HG03378 (cell line): ENCODE results near the gene HARBI1.

Experiments
- ATAC-seq: cut with Tn5 transposase; IDR thresholded peaks from one replicate; pipeline ENCODE4 v1.9.1; 2021; ENCODE audit warnings: mild to moderate bottlenecking, moderate library complexity; ENCODE audit not compliant: unreplicated experiment

HARBI1 gene, protein sequence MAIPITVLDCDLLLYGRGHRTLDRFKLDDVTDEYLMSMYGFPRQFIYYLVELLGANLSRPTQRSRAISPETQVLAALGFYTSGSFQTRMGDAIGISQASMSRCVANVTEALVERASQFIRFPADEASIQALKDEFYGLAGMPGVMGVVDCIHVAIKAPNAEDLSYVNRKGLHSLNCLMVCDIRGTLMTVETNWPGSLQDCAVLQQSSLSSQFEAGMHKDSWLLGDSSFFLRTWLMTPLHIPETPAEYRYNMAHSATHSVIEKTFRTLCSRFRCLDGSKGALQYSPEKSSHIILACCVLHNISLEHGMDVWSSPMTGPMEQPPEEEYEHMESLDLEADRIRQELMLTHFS

DNA sequence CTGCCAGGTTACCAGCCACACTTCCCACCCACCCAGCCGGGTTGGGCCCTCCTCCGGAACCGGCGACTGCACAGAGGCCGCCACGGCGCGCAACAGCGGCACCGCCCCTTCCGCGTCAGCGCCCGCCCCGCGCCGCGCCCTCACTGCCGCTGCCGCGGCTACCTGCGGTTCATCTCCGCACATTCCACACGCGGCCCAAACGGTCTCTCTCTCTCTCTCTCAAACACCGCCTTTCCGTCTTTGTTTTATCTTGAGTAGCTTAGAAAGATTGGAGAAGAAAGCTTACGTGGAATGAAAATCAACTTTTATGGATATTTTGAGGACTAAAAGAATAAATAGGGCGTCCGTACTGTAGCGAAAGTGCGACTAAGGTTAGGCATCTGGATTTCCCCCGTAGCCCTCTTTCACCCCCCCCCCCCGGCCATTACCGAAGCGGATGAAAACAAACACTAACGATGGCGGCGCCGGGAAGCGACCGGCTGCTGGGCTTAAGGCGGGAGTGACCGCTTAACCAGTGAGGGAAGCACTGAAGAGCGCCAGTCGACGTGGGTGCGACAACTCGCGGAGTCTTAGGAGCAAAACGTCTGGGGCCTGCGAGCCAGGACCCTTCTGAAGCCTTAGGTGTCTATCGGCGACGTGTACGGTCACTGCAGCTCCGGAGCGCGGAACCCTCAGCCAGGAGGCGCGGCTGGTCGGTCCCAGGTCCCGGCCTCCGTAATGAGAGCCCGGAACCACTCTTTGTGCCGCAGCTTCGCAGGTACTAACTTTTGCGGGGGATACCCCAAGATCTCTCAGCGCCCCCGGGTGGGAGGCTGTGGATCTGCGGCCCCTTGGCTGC is at the start of gene HARBI1, which contains the start of gene ATG13:
HARBI1 (minus strand) TSS at position 94 of the 838 bp plus-strand sequence. CDS start 990 bp downstream, outside the sequence.
ATG13 (plus strand) TSS at position 420 of the 838 bp plus-strand sequence. CDS start 26,739 bp downstream, outside the sequence.
- peak; percentile 67 for ATAC-seq

DNA sequence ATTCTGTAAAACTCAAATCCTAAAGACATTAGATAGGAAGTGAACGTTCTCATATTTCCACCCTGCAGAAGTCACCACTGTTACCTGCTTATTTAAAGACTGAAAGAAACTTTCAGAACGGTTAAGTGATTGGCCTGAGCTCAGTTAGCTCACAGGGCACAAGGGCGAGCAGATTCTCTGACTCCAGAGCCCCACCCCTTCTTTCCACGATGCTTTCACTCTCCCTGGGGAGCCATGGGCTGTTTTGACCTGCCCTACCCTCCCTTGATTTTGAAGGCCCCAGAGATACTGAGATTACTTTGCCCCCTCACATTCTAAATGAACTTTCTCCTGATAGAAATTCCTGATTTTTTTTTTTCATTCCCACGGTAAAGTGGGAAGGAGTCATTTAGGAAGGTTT is 49.5 kb upstream of the HARBI1 start:
- ATAC-seq: no peak

DNA sequence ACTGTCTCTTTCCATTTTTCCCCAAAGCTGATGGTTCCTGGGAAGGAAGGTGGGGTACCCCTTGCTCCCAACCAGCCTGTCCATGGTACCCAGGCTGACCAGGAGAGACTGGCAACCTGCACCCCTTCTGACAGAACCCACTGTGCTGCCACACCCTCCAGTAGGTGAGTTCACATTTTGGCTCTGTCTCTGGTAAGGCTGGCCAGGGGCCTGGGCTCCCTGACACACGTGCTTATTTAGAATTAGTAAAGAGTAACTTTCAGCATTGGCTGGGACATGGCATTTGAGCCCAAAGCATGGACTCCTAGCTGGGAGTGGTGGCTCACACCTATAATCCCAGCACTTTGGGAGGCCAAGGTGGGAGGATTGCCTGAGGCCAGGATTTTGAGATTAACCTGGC is 48.3 kb upstream of the HARBI1 start:
- ATAC-seq: no peak

DNA sequence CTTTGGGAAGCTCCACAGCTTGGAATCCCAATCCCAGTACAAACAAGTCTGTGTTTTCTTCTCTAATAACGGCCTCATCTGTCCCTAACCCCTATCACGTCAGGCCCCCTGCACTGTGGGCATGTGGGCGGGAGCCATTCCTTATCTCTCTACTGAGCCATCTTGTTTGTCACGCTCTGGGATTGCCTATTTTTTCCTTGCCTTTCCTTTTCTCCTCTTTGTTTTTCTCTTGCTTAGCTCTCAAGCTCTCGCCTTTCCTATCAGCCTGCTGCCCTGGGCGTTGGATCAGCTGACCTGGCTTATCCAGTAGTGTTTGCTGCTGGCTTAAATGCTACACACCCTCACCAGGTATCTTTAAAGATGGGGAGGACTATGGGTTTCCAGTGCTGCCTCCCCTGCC is 47.6 kb upstream of the HARBI1 start:
- no peak for ATAC-seq

DNA sequence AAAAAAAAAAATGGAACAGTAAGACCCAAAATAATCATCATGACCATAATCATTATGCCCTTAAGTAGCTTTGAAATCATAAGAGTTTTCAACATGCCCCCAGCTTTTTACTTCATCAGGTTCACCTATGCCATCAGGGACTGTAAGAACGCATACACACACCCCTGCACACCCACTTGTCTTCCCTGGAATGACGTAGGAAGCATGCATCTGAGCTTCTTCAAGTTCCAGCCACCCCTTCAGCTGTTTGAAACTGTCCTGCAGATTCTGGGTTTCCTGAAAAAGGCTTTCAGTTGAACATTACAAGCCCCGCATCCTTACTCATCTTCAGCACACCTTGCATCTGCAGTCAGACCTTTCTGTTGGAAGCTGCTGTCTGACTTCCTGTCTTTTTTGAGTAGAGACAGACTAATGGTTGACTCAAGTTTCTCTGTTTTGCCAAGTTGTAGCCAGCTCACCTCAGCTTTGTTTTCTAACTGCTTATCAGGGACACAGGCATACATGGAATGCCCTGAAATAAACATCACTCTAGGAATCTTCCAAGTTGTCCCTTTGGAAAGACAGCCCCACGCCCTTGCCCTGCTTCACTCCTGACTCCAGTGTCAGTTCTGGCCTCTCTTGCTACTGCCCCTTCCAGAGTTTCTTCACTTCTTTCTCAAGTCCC is 46.4 kb upstream of the HARBI1 start:
- ATAC-seq: no peak

DNA sequence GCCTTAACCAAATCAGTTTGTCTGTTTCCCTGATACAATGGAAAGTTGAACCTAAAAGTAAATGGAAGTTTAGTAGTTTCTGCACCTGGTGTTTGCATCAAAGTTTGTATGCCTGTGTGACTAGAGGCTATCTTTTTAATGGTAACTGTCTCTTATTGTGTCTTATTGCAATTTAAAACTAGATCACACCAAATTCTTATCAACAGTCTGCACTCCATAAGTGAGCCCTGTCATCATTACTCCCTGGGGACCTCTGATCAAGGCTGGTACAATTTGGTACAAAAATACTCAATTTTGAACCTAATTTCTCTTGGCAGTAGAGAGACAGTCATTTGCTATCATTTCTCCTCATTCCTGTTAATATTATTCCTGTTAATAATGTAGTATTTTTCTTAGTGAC is 45.3 kb upstream of the HARBI1 start:
- ATAC-seq: no peak

DNA sequence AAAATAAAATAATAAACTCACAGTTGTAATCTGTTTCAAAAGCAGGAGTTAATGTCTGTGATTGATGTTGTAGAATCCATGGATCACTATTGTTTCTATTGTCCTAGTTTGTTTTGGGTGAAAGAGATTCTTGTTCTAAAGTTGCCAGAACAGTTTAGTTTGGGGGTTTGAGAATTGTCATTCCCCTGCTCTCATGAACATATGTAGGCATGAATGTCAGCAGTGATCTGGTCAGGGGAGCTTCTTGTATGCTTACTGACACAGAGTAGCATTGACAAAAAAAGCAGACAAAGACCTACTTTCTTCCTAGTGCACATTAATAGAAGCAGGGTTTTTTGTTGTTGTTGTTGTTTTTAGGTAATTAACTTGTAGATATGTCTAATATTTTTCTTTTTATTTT is 44.8 kb upstream of the HARBI1 start:
- ATAC-seq: no peak

DNA sequence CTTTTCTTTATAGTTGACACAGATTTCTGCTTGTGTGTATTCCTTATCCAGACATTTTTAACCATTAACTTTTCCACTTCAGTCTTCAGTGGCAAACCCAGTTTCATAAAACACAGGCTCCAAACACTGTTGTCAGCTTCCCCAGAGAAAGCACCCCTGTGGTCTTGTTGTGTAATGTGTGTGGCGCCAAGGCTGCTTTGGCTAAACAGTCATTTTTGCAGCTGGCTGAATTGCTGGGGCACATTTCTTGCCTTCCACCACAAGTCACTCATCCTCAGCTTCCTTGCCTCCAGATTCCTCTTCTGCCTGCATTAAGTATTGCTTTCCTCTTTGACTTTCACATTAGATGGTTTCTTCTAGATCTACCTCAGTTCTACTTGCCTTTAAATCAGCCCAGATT is 42.9 kb upstream of the HARBI1 start:
- ATAC-seq: no peak

DNA sequence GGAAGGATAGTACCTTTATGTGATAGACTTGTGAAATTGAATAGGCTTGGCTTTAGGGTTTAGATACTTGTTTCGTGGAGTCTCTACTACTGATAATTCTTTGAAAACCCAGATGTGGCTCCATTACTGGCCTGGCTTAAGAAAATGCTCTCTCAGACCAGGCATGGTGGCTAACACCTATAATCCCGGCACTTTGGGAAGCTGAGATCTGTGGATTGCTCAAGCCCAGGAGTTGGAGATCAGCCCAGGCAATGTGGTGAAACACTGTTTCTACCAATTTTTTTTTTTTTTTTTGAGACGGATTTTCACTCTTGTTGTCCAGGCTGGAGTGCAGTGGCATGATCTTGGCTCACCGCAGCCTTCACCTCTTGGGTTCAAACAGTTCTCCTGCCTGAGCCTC is 41.2 kb upstream of the HARBI1 start:
- ATAC-seq: no peak

DNA sequence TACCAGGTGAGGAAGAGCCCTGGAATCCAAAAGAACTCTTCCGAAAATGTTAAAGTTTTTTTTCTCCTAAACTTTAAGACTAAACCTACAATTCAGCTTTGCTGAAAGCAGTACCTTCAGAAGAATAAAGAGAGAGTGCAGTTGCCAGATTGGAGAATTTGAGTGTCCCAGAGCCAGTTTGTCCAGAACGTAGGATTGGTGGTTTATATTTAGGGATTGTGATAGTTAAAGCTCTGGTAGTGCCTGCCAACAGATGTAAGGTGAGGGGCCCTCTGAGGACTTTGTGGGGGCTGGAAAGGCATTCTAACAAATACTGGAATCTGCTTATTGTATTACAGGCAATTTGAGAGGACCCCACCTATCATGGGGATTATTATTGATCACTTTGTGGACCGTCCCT is 40.2 kb upstream of the HARBI1 start:
- ATAC-seq: no peak

DNA sequence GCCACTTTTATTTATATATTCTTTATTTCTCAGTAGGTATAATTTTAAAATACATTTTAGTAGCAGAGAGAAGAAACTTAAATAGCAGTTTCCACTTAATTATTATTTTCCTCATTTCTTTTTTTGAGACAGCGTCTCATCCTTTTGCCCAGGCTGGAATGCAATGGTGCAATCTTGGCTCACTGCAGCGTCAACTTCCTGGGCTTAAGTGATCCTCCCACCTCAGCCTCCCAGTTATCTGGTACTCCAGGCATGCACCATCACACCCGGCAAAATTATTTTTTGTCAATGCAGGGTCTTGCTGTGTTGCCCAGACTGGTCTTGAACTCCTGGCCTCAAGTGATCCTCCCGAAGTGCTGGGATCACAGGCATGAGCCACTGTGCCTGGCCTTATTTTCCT is 38.6 kb upstream of the HARBI1 start:
- ATAC-seq: no peak

DNA sequence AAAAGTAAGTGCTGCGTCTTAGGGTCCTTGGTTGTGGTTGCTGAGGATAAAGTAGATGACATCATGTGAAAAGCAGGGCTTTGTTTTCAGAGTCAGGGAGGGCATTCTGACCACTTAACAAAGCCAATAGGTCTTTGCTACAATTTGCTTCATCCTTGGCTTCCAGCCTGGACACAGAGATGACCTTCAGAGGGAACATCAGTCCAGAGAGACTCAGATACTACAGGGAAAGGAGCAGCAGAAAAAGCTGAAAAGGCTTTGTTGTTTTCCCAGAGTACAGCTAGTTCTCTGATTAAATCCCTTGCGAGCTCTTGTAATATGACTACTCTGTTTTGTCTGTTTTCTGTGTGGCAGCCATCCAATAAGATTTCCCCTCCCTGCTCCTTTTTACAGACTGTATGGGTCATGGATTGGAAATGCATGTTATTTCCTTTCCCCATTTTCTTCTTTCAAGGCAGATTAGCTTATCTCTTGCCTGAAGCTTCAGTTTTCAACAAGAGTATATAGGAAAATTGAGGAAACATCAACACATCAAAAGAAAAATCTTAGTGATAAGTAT is 32.2 kb upstream of the HARBI1 start:
- no peak for ATAC-seq

DNA sequence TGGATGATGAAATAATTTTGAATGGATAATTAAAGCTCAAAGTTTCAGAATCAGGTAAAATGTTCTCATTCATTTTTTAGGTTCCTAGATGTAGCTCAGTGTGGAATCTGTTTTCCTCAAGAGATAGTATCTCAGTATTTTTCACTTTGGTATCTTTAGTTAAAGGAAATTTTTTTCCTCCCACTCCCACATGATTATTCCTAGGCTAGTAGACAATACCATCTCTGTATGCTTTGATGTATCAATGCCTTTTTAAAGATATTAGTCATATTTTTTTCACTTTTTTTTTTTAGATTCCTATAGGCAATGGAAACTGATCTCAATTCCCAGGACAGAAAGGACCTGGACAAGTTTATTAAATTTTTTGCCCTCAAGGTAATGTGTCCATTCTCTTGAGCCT is 27.0 kb upstream of the HARBI1 start:
- ATAC-seq: no peak

DNA sequence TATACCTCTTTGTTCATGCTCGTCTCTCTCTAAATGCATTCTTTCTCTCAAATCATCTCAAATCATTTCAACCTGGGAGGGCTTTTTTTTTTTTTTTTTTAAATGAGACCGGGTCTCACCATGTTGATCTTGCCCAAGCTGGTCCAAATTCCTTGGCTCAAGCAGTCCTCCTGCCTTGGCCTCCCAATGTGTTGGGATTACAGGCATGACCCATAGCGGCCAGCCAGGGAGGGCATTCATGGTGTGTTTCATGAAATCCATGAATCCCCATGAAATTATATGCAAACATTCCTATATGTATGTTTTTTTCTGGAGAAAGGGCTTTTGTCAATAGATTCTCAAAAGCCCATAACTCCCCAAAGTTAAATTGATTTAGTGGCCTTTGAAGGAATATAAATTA is 26.5 kb upstream of the HARBI1 start:
- ATAC-seq: no peak

DNA sequence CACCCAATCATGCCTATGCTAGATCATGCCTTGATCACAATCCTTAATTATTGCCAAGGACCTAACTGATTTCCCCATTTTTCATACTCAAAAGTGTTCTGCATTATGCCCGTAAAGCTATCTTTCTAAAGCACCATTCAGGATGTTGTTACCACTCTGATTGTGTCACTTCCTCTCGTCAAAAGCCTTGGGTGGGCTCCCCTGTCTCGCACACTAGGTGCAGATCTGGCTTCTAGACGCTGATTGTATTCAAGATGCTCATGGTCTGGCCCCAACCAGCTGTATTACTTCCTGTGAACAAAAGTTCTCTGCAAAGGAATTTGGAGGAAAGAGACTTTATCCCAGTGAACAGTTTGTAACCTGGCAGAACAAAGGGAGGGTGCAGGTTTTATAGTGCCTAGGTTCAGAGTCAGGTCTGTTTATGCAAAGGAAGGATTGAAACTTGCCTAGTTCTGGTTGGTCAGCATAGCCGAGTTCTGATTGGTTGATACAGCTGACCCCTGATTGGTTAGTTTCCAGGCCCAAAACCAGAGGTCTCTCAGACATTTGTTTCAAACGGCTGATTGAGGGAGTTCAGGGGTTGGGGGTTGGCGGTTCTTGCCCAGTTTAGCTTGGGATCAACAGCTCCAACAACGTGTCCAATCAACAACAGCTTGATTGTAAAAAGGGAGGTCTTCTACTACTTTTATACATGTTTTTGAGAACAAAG is 25.8 kb upstream of the HARBI1 start:
- ATAC-seq: no peak

DNA sequence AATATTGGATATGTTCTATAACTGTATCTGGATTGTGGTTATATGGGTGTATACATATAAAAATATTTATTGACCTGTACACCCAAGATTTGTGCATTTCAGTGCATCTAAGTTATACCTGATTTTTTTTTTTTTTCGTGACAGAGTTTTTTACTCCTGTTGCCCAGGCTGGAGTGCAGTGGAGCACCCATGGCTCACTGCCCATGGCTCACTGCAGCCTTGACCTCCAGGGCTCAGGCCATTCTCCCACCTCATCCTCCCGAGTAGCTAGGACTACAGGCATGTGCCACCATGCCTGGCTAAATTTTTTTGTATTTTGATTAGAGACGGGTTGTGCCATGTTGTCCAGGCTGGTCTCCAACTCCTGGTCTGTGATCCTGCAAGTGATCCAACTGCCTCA is 24.6 kb upstream of the HARBI1 start:
- no peak for ATAC-seq

DNA sequence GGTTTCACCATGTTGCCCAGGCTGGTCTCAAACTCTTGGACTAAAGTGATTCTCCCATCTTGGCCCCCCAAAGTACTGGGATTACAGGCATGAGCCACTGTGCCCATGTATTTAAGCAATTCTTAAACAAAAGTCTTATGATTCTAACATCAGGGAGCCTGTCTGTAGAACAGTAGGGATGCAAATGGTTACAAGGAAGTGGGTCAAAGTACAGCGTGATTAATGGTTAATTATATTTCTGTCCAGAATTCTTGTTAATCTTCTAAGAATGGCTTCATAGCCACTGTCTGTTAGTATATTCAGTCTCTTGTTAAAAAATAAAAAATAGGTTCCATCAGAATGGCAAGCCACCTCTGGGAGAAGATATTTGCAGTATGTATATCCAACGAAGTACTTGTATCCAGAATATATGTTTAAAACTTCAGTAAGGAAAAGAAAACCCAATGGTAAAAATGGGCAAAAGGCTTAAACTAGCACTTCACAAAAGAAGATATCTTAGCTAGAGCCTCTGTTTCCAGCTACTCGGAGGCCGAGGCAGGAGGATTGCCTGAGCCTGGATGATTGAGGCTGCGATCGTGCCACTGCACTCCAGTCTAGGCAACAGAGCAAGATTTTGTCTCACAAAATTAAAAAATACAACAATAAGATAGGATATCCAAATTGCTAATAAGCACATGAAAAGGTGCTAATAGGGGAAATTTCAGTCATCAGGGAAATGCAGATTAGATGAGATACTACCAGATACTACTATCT is 23.2 kb upstream of the HARBI1 start:
- ATAC-seq: no peak

DNA sequence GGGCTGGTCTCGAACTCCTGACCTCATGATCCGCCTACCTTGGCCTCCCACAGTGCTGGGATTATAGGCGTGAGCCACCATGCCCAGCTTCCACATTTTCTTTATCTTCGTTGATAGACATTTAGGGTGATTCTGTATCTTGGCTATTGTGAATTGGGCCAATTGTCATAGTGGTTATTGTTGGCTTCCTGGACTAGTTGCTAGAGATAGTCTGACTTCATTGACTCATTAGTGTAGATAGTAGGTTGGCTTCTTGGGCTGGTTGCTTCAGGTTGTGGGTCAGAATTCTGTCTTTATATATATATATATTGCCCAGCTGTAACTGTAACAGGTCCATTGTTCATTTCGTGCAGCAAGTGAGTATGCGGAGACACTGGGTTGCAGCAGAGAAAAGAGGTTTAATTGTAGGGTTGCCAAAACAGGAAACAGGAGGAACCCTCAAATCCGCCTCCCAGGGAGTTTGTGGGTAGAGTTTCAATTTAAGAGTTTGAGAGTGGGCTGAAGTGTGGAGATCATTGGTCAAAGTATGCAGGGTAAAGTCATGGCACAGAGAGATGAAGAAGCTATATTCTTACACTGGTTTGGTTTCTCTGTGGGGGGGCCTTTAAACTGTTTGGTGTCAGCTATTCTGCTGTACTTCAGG is 22.3 kb upstream of the HARBI1 start:
- ATAC-seq: no peak

DNA sequence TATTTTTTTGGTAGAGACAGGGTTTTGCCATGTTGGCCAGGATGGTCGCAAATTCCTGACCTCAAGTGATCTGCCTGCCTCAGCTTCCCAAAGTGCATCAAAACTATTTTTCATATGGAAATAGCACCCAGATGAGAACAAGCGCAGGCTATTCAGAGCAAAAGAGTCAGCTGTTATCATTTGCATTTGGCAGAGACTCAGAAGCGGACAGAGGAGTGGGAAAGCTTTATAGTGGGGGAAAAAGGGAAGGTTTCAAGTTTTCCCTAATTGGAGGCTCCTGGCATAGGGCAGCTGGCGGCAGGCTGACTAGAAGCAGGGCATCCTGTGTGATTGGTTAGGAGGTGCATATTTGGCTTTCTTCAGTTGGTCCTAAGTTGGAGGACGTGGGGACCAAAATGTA is 20.5 kb upstream of the HARBI1 start:
- no peak for ATAC-seq
